ENCODE measurements around the gene STX7.

DNA sequence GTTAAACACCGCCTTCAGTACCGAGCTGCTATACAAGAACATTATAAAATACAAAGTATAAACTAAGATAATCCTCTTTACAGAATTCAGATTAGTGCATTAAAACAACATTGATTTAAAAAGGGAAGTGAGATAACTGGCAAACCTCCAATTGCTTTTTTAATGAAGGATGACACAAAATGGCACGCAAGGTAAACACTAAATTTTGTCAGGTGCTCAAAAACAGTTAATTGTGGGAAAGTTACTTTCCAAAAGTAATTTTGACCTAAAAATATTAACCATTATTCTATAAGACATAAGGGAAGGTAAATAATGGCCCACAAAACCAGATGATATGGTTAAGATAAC, 53.3 kb downstream of the STX7 start:
- TF ChIP-seq, protein P1, sequence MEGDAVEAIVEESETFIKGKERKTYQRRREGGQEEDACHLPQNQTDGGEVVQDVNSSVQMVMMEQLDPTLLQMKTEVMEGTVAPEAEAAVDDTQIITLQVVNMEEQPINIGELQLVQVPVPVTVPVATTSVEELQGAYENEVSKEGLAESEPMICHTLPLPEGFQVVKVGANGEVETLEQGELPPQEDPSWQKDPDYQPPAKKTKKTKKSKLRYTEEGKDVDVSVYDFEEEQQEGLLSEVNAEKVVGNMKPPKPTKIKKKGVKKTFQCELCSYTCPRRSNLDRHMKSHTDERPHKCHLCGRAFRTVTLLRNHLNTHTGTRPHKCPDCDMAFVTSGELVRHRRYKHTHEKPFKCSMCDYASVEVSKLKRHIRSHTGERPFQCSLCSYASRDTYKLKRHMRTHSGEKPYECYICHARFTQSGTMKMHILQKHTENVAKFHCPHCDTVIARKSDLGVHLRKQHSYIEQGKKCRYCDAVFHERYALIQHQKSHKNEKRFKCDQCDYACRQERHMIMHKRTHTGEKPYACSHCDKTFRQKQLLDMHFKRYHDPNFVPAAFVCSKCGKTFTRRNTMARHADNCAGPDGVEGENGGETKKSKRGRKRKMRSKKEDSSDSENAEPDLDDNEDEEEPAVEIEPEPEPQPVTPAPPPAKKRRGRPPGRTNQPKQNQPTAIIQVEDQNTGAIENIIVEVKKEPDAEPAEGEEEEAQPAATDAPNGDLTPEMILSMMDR (IDR thresholded peaks at IDR 0.05), result no peak
- no peak for TF ChIP-seq POLR2A (IDR thresholded peaks at IDR 0.05)

Data from breast epithelium (tissue), 3 donors.